ENCODE measurements around the gene KCNQ1. TPM values are rescaled to one million over a fixed set of nuclear protein-coding genes. Genes with fewer than 3 reads are reported as not detected.

The KCNQ1 gene
- polyA plus RNA-seq, 1 donor (not counting 4 experiments of a cell fraction or from before 2014, with no cell fraction given), result not detected

DNA sequence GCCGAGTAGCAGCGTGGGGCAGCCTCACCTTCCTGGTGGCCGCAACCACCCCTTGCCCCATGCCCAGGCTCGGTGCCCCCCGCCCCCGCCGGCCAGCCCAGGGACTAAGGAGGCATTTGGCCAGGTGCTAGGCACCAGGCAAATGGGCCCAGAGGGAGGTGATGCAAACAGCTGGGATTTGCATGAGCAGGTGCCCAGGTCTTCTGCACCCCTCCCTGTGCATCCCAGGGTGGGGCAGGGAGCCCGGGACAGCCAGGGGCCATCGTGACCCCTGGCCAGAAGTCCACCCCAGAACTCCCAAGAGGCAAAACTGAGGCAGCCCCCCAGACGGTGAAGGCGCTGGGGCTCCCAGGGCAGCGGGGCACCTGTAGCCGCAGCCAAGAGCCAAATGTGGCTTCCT lies 18.6 kb upstream of the KCNQ1 start:
- H3K4me3 ChIP-seq (ENCODE audit: control insufficient read depth in 2 of 3, extremely low read depth in 1 of 3, insufficient read depth in 2 of 3, low read depth in 1 of 3, low read length in 3 of 3), result no peak overlapping the region
- FAIRE-seq (no peak), DNase-seq (ENCODE audit: low read depth, low spot score) (no peak)
- H3K27me3 ChIP-seq (ENCODE audit: control insufficient read depth, extremely low read depth, insufficient read depth, low read length), result peaks cover 6% of the 10 kb centered on the region
- no peaks in the 10 kb centered on the region for H4K20me1 ChIP-seq (ENCODE audit: control insufficient read depth, extremely low read depth, insufficient read depth, low read length)
- no peak overlapping the region for H3K4me2 ChIP-seq (ENCODE audit: control insufficient read depth, extremely low read depth, insufficient read depth, low read depth, low read length)
- H3K36me3 ChIP-seq (ENCODE audit: control insufficient read depth in 2 of 2, extremely low read depth in 1 of 2, insufficient read depth in 2 of 2, low read length in 2 of 2), result no peaks in the 10 kb centered on the region
- no peaks in the 10 kb centered on the region for H3K4me1 ChIP-seq (ENCODE audit: control insufficient read depth, extremely low read depth, insufficient read depth, low read length)
- no peak overlapping the region for H3K9ac ChIP-seq (ENCODE audit: control insufficient read depth, extremely low read depth, insufficient read depth, low read length)
- dilution Hi-C loops (cut with MboI; ENCODE audit: extremely low pct_ligation_motif_present, low sequenced_read_pairs), result no loop called here
- no peaks in the 10 kb centered on the region for H3K9me1 ChIP-seq (ENCODE audit: control insufficient read depth, extremely low read depth, insufficient read depth, low read length)
- H2AFZ ChIP-seq (ENCODE audit: control insufficient read depth, low read length), result no peak overlapping the region
- no peak for TF ChIP-seq EZH2 (IDR thresholded peaks at IDR 0.05; ENCODE audit: low read length)
- TF ChIP-seq, protein P1, sequence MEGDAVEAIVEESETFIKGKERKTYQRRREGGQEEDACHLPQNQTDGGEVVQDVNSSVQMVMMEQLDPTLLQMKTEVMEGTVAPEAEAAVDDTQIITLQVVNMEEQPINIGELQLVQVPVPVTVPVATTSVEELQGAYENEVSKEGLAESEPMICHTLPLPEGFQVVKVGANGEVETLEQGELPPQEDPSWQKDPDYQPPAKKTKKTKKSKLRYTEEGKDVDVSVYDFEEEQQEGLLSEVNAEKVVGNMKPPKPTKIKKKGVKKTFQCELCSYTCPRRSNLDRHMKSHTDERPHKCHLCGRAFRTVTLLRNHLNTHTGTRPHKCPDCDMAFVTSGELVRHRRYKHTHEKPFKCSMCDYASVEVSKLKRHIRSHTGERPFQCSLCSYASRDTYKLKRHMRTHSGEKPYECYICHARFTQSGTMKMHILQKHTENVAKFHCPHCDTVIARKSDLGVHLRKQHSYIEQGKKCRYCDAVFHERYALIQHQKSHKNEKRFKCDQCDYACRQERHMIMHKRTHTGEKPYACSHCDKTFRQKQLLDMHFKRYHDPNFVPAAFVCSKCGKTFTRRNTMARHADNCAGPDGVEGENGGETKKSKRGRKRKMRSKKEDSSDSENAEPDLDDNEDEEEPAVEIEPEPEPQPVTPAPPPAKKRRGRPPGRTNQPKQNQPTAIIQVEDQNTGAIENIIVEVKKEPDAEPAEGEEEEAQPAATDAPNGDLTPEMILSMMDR (optimal IDR thresholded peaks at IDR 0.05 in 1 of 3, IDR thresholded peaks at IDR 0.05 in 1 of 3, conservative IDR thresholded peaks at IDR 0.05 in 1 of 3; ENCODE audit: extremely low read depth in 1 of 3, insufficient read depth in 2 of 3, low read length in 3 of 3), result no peak
- no peaks in the 10 kb centered on the region for H3K79me2 ChIP-seq (ENCODE audit: control insufficient read depth, insufficient read depth, low read length)
- H3K9me3 ChIP-seq (ENCODE audit: control insufficient read depth, low read depth, low read length), result no peaks in the 10 kb centered on the region
- no peak overlapping the region for H3K27ac ChIP-seq (ENCODE audit: control insufficient read depth, insufficient read depth, low read length)

DNA sequence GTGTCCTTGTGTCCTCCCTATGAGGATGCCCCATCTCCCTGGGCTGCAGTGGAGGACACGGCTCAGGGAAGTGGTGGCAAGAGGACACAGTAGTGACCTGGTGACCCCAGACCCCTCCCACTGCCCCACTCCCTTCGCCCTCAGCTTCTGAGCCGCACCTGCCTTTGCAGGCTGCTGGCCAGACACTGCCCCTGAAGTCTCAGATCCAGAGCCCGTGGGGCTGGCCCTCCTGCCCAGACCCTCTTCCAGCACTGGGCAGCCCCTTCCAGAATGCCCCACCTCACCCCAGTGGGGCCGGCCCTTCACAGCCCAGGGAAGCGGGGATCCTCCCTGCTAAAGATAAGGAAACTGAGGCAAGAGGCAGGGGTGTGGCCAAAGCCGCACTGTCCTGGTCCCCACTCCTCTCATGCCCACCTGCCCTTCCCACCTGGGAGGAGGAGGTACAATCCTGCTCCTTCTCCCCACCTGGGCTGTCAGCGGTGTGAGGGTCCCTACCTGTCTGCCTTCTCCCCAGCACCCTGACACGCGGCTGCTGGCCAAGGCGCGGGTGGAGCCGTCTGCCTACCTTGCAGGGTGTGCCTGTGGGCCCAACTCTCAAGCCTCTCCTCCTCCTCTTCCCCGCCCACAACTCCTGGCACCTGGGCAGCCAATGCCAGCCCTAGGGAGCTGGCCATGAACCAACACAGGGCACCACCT lies 17.8 kb upstream of the KCNQ1 start:
- TF ChIP-seq, protein P1 (optimal IDR thresholded peaks at IDR 0.05 in 1 of 3, IDR thresholded peaks at IDR 0.05 in 1 of 3, conservative IDR thresholded peaks at IDR 0.05 in 1 of 3; ENCODE audit: extremely low read depth in 1 of 3, insufficient read depth in 2 of 3, low read length in 3 of 3), result no peak
- no peak for TF ChIP-seq EZH2 (IDR thresholded peaks at IDR 0.05; ENCODE audit: low read length)
- no peak overlapping the region for H3K4me3 ChIP-seq (ENCODE audit: control insufficient read depth in 2 of 3, extremely low read depth in 1 of 3, insufficient read depth in 2 of 3, low read depth in 1 of 3, low read length in 3 of 3)
- no peaks in the 10 kb centered on the region for H3K36me3 ChIP-seq (ENCODE audit: control insufficient read depth in 2 of 2, extremely low read depth in 1 of 2, insufficient read depth in 2 of 2, low read length in 2 of 2)
- H4K20me1 ChIP-seq (ENCODE audit: control insufficient read depth, extremely low read depth, insufficient read depth, low read length), result no peaks in the 10 kb centered on the region
- no peak overlapping the region for H3K9ac ChIP-seq (ENCODE audit: control insufficient read depth, extremely low read depth, insufficient read depth, low read length)
- peaks cover 3% of the 10 kb centered on the region for H3K27me3 ChIP-seq (ENCODE audit: control insufficient read depth, extremely low read depth, insufficient read depth, low read length)
- H3K4me1 ChIP-seq (ENCODE audit: control insufficient read depth, extremely low read depth, insufficient read depth, low read length), result no peaks in the 10 kb centered on the region
- dilution Hi-C loops (cut with MboI; ENCODE audit: extremely low pct_ligation_motif_present, low sequenced_read_pairs), result no loop called here
- H3K79me2 ChIP-seq (ENCODE audit: control insufficient read depth, insufficient read depth, low read length), result no peaks in the 10 kb centered on the region
- DNase-seq (ENCODE audit: low read depth, low spot score) (no peak), FAIRE-seq (no peak)
- no peak overlapping the region for H3K4me2 ChIP-seq (ENCODE audit: control insufficient read depth, extremely low read depth, insufficient read depth, low read depth, low read length)
- no peaks in the 10 kb centered on the region for H3K9me1 ChIP-seq (ENCODE audit: control insufficient read depth, extremely low read depth, insufficient read depth, low read length)
- H3K9me3 ChIP-seq (ENCODE audit: control insufficient read depth, low read depth, low read length), result no peaks in the 10 kb centered on the region
- no peak overlapping the region for H3K27ac ChIP-seq (ENCODE audit: control insufficient read depth, insufficient read depth, low read length)
- no peak overlapping the region for H2AFZ ChIP-seq (ENCODE audit: control insufficient read depth, low read length)

Data from keratinocyte (primary cell).